Measurements from ENCODE around the gene ARL6IP4. TPM values are rescaled to one million over a fixed set of nuclear protein-coding genes. Genes with fewer than 3 reads are reported as not detected.

The ARL6IP4 gene
- total RNA-seq, 1 experiment from 2014 or later = 132 TPM

DNA sequence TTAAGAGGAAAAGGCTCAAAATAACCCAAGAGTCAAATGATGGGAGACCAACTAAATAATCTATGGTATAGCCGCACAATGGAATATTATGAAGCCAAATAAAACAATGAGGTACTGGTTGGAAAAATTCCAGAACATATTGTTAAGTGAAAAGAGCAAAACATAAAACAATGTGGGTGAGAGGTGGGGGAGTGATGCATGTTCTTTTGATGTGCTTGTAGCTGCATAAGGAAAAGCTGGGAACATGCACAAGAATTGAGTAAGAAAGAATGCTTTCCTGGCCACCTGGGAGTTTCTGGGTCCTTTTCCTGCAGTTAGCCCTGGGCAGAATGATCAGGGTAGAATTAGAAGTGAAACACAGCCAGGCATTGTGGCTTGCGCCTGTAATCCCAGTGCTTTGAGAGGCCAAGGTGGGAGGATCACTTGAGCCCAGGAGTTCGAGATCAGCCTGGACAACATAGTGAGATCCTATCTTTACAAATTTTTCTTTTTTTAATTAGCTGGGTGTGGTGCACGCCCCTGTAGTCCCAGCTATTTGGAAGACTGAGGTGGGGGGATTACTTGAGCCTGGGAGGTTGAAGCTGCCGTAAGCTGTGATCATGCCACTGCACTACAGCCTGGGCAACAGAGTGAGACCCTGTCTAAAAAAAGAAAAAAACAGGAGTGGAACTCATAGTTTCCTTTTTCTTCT, 22.1 kb upstream of the ARL6IP4 start:
- Histone ChIP-seq H3K27ac (ENCODE audit: insufficient read length, low read depth, low read length) (no peak overlapping the region), H3K18ac (ENCODE audit: insufficient read length, low read depth, low read length) (no peak overlapping the region), H3K9ac (ENCODE audit: extremely low read depth, insufficient read length, low read length) (no peak overlapping the region), H3K79me1 (ENCODE audit: insufficient read depth, low read depth, low read length, poor library complexity, severe bottlenecking) (no peaks in the 10 kb centered on the region), H4K8ac (replicated peaks; ENCODE audit: insufficient read length, low read depth, low read length) (no peak overlapping the region), H3T11ph (ENCODE audit: low read length) (no peak overlapping the region), H4K91ac (ENCODE audit: insufficient read length, low read depth, low read length) (no peak overlapping the region), H2AFZ (ENCODE audit: low read length) (no peak overlapping the region), H2AK5ac (ENCODE audit: insufficient read length, low read length) (no peak overlapping the region), H3K79me2 (ENCODE audit: insufficient read depth, low read length) (no peaks in the 10 kb centered on the region), H2BK5ac (ENCODE audit: insufficient read length, low read length) (no peak overlapping the region), H2BK120ac (ENCODE audit: low read depth, low read length, poor library complexity, severe bottlenecking) (no peak overlapping the region), H3K4me1 (ENCODE audit: insufficient read depth, low read length) (no peaks in the 10 kb centered on the region), H3K9me3 (ENCODE audit: control insufficient read depth, low read depth, low read length) (no peaks in the 10 kb centered on the region), H3K23me2 (ENCODE audit: insufficient read length, low read depth, low read length, poor library complexity, severe bottlenecking) (no peaks in the 10 kb centered on the region), H4K20me1 (ENCODE audit: control insufficient read depth, insufficient read depth, insufficient read length) (no peaks in the 10 kb centered on the region), H2BK15ac (ENCODE audit: low read depth, low read length) (no peak overlapping the region), H3K4me2 (ENCODE audit: insufficient read depth, insufficient read length, low read length) (no peak overlapping the region), H4K5ac (ENCODE audit: insufficient read length, low read depth, low read length) (no peak overlapping the region), H2BK20ac (ENCODE audit: low read depth, low read length, poor library complexity, severe bottlenecking) (no peak overlapping the region), H3K27me3 (ENCODE audit: insufficient read depth, low read length) (no peaks in the 10 kb centered on the region), H2BK12ac (ENCODE audit: insufficient read length, low read depth, low read length) (no peak overlapping the region), H3K14ac (ENCODE audit: insufficient read depth, low read length) (no peak overlapping the region), H3K4ac (ENCODE audit: low read depth, low read length) (no peak overlapping the region), H3K56ac (ENCODE audit: insufficient read length, low read depth, low read length) (no peak overlapping the region), H3K23ac (ENCODE audit: insufficient read length, low read depth, low read length) (no peak overlapping the region)
- Mint-ChIP-seq H3K36me3 (ENCODE audit: insufficient read depth in 1 of 3, low read depth in 3 of 3) (0 out of 7 replicates have a peak, but pooled peaks cover 0 to 2% (median 0%) of the 10 kb centered on the region in 3 experiments), H3K4me3 (no peak overlapping the region), H3K4me1 (no peaks in the 10 kb centered on the region), H3K27me3 (ENCODE audit: low read depth) (peaks cover 6% of the 10 kb centered on the region), H3K9me3 (no peaks in the 10 kb centered on the region), H3K27ac (no peak overlapping the region)
- DNase-seq = no peak
- TF ChIP-seq, protein P1, sequence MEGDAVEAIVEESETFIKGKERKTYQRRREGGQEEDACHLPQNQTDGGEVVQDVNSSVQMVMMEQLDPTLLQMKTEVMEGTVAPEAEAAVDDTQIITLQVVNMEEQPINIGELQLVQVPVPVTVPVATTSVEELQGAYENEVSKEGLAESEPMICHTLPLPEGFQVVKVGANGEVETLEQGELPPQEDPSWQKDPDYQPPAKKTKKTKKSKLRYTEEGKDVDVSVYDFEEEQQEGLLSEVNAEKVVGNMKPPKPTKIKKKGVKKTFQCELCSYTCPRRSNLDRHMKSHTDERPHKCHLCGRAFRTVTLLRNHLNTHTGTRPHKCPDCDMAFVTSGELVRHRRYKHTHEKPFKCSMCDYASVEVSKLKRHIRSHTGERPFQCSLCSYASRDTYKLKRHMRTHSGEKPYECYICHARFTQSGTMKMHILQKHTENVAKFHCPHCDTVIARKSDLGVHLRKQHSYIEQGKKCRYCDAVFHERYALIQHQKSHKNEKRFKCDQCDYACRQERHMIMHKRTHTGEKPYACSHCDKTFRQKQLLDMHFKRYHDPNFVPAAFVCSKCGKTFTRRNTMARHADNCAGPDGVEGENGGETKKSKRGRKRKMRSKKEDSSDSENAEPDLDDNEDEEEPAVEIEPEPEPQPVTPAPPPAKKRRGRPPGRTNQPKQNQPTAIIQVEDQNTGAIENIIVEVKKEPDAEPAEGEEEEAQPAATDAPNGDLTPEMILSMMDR (conservative IDR thresholded peaks at IDR 0.05) = no peak
- WGBS (ENCODE audit: extremely low coverage, insufficient read length, low lambda C conversion rate) = no CpG with 5 or more reads among the region's 5 CpGs
